GM15510 (cell line): Measurements from ENCODE around the gene PFKP.

Experiments
- POLR2A ChIP-seq: IDR thresholded peaks from 3 replicates; pipeline ENCODE4 v1.6.1; 2011; ENCODE audit warnings: borderline replicate concordance; ENCODE audit not compliant: insufficient read length; ENCODE audit errors: extremely low read depth

Gene PFKP

DNA sequence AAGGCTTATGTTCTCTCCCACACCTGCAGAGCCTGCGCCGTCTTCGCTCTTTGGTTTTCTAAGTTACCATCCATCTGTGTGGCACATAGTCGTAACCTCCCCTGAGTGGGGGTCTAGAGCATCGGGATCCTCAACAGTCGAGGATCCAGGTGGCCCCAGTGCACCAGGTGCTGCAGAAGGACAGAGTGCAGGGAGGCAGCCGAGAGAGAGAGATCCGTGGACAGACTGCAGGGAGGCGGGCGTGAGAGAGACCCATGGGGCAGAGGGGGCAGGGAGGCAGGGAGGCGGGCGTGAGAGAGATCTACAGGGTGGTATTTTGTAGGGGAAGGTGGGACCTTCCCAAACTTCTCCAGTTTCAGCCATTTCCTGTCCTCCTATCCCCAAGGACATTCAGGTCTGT lies 42.3 kb downstream of the PFKP start:
- TF ChIP-seq POLR2A: no peak

DNA sequence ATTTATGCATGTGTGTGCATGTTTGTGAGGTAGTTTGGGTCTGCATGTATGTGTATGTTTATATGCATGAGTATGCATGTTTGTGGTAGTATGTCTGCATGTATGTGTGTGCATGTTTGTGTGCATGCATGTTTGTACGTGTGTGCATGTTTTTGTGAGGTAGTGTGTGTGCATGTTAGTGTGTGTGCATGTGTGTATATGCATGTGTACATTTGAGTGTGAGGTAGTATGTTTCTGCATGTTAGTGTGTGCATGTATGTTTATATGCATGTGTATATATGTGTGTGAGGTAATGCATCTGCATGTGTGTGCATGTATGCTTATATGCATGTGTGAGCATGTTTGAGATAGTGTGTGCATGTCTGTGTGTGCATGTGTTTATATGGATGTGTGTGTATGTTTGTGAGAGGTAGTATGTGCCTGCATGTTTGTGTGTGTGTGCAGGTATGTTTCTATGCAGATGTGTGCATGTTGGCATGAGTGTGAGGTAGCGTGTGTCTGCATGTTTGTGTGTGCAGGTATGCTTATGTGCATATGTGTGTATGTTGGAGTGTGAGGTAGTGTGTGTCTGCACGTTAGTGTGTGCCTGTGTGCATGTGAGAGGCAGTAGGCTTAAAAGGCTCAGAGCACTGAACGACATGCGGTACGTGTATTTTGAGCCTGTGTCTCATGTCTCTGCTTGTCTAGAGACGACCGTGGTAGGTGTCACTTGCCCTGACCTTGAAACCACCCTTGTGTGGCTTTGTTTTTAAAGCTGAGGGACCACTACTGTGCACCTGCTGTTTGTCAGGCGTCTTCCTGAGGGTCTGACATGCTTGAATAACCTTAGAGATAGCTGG lies 43.7 kb downstream of the PFKP start:
- no peak for TF ChIP-seq POLR2A

- TF ChIP-seq POLR2A: no peak
These were observed 44.3 kb downstream of the PFKP start for GRCh38 chr10:3111621-3112163.

DNA sequence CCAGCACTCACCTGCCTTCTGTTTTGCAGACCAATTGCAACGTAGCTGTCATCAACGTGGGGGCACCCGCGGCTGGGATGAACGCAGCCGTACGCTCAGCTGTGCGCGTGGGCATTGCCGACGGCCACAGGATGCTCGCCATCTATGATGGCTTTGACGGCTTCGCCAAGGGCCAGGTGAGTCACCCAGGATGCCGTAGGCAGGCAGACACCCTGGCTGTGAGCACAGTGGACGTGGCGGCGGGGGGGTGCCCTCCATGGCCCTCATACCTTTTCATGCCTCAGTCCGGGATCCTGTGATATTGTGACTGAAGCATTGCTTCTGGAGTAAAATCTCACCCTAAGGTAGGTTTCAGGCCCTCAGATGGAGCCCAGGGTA lies 46.0 kb downstream of the PFKP start:
- no peak for TF ChIP-seq POLR2A

- no peak for TF ChIP-seq POLR2A
These were observed 48.3 kb downstream of the PFKP start for GRCh38 chr10:3115685-3116084.

DNA sequence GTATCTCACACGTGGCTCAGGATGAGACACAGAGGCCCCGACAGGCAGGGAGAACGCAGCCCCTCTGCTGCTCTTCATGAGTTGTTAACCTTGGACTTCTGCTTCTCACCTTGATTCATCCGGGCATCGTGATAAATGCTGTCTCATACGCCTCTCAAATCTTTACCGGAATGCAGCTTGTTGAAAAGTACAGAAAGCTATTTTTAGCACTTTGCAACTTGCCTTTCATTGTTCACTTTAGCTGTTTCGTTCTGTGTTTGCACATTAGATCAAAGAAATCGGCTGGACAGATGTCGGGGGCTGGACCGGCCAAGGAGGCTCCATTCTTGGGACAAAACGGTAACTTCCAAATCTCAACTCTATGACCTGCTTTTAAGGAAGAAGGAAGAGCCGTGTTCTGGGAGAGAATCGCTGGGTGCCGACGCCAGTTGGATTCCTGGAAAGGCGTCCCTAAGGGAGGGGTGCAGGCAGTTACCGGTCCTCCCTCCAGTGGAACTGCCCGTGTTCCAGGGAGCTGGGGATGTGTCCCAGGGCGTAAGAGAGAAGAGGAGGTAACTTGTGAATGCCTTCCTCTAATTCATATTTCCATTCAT lies 49.3 kb downstream of the PFKP start:
- TF ChIP-seq POLR2A: no peak

DNA sequence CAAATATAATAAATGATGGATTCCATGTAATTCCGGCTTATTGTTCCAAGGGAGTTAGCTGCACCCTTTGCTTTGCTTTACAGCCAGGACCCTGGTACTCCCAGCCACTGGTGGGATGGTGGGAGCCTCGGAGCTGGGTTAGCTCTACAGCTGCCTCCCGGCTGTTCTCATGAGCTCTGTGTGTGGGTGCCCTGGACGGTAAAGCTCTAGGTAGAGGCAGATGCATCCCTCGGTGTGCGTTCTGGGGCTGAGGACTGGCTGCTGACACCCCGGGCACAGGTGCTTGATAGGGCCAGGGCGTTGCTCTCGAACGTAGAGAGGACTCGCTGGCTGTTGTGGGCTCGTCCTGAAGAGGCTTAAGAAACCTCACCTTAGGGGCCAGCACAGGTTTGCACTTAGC lies 50.1 kb downstream of the PFKP start:
- TF ChIP-seq POLR2A: no peak

DNA sequence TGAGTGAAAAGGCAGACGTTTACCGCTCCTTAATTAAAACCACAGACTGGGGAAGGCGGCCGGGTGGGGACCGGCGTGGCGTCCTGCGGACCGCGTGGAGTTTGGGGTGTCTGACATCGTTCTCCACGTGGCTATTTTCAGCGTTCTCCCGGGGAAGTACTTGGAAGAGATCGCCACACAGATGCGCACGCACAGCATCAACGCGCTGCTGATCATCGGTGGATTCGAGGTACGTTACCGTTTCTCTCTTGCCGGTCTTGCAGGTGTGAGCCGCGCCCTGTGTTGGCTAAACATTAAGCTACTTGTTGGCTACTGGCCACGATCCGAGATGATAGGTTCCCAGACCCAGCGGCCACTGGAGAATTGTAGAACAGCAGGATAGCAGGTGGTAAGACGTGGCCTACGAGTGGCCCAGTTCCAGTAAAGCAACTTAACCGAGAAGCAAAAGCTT lies 51.3 kb downstream of the PFKP start:
- TF ChIP-seq POLR2A: no peak

DNA sequence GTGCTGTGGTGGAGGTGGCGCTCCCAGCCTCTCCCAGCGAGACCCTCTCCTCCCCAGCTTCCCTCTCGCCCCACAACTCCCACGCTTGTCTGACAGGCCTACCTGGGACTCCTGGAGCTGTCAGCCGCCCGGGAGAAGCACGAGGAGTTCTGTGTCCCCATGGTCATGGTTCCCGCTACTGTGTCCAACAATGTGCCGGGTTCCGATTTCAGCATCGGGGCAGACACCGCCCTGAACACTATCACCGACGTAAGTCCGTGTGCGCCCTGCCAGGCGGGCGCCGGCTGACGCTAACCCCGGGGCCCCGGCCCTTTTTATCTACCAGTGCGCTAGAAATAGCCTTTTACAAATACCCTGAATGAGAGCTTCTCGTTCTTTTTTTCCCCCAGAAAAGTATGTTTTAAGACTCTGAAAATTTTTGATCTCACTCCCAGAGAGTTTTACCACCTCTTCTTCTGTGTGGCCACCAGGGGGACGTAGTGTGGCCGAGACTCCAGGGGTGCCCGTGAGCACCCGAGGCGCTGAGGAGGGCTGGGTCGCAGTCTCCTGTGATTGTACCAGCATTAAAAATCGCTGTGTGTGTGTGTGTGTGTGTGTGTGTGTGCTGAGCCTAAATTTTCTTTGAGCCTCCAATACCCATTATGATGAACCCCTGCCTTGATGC lies 52.6 kb downstream of the PFKP start:
- no peak for TF ChIP-seq POLR2A

- TF ChIP-seq POLR2A: no peak
These were observed 54.7 kb downstream of the PFKP start for GRCh38 chr10:3122034-3122433.

- no peak for TF ChIP-seq POLR2A
These were observed 55.3 kb downstream of the PFKP start for GRCh38 chr10:3122486-3123205.

DNA sequence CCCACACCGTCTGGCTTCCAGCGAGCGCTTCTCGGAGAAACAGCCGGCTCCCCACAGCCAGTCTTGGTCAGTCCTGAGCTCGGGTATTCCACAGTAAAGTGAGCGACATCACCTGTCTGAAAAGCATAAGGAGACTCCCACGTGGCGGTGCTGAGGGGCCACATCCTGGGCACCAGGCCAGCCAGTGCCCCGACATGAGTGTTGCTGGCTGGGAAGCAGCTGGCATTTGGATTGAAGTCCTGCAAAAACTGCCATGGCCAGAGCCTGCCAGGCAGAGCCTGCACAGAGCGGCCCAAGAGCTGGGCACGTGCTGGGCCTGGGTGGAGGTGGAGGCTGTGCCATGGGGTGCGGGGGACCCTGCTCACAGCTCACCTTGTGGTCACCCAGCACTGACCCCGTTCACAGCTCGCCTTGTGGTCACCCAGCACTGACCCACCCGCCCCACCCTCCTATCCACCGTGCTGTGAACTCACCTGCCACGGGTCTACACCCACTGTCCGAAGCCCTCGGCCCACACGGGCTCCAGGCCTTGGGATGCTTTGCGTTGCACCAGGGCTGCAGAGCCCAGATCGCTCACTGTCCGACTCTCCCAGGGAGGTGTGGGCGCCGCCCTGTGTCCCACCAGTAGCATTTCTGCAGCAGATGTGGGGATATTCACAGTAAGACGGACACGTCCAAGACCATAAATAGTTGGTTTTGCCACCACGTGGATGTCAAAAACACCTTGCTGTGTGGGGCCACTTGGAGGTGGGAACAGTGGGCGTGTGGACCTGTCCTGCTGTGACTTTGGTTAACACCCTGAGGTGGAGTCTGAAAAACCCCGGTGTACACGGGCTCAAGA lies 56.4 kb downstream of the PFKP start:
- TF ChIP-seq POLR2A: no peak

DNA sequence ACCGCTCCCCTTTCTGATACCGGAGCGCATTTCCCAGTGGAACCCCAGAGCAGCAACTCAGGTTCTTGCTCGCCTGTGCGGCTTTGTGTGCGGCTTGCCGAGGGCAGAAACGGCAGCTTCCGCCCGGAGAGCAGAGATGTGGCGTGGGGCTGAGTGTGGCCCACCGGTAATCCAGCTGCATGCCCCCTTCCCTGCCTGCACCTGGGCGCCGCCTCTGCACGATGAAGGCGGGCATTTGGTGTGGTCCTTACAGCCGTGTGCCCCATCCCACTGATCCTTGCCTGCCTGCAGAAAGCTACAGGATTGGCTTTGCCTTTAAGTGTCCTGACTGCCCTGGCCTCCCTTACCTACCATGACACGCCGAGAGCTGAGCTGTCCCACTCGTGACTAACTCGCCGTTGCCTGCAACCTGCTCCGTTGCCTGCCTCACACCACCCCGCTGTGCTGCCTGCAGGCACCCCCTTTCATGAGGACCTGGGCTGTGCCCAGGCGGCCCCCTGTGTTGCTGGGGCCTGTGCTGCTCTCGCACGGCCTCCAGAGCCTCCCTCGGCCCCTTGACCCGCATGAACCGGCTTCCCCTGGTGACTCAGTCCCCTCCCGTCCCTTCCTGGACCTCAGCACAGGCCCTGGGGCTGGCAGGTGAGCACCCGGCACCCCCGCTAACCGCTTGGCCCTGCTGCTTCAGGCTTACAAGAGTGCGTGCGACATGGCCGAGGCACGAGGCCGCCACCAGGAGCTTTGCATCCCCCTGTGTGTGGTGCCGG lies 57.2 kb downstream of the PFKP start:
- no peak for TF ChIP-seq POLR2A
